ENCODE data around the gene TK2. TPM values are rescaled to one million over a fixed set of nuclear protein-coding genes. Genes with fewer than 3 reads are reported as not detected.
"Not testable (repeated sequence)": the region's sequence is repeated elsewhere in the genome, so short reads cannot be mapped to it uniquely, and the experiment has no call there.

TK2 gene
- polyA plus RNA-seq, 2 of the 4 experiments (the other 2 are of a cell fraction), result 13.9 to 29.5 TPM

GRCh38 chr16:66468321-66468965 is 81.5 kb downstream of the TK2 start:
- CTCF ChIA-PET, result interaction anchor here (0.6 to 2.4 kb wide), 14 partner anchors 8 to 137 kb away, joined by 3 to 11 read pairs (median 4); no protein-coding TSS in a partner anchor
- ATAC-seq (no peak), FAIRE-seq (no peak), DNase-seq (ENCODE audit: low read depth in 1 of 2, low spot score in 1 of 2) (no peak)
- Histone ChIP-seq H3K4me3 (no peak overlapping the region), H3K9me3 (no peaks in the 10 kb centered on the region), H3K4me2 (no peak overlapping the region), H3K4me1 (no peaks in the 10 kb centered on the region), H3K27ac (no peak overlapping the region)
- 55% methylated on average over 9 of the region's 11 CpGs for WGBS (ENCODE audit: missing lambda C conversion rate)
- POLR2A ChIA-PET, result no interaction called here
- no peak for TF ChIP-seq REST (IDR thresholded peaks at IDR 0.05)
- no peak for TF ChIP-seq ZFP36 (IDR thresholded peaks at IDR 0.05; ENCODE audit: borderline replicate concordance, partially characterized antibody)

GRCh38 chr16:66467611-66468010 is 82.3 kb downstream of the TK2 start:
- no peak overlapping the region for H3K4me2 ChIP-seq
- H3K4me3 ChIP-seq, result no peak overlapping the region
- H3K4me1 ChIP-seq, result no peaks in the 10 kb centered on the region
- POLR2A ChIA-PET, result no interaction called here
- WGBS (ENCODE audit: missing lambda C conversion rate), result 89% methylated on average over 4 of the region's 5 CpGs
- FAIRE-seq, result no peak
- H3K9me3 ChIP-seq, result no peaks in the 10 kb centered on the region
- no peak overlapping the region for H3K27ac ChIP-seq
- ATAC-seq, result no peak
- TF ChIP-seq POLR2A (IDR thresholded peaks at IDR 0.05; ENCODE audit: low read length), result no peak
- TF ChIP-seq NPAS2 (CRISPR knock-in tag; IDR thresholded peaks at IDR 0.05; ENCODE audit: borderline replicate concordance), result no peak
- no peak for TF ChIP-seq HES2 (IDR thresholded peaks at IDR 0.05)
- TF ChIP-seq FOXS1 (CRISPR knock-in tag; IDR thresholded peaks at IDR 0.05), result no peak
- TF ChIP-seq RARB (CRISPR knock-in tag; IDR thresholded peaks at IDR 0.05), result no peak
- no peak for TF ChIP-seq KDM1A (IDR thresholded peaks at IDR 0.05; ENCODE audit: low read depth)
- TF ChIP-seq SMC3 (IDR thresholded peaks at IDR 0.05), result no peak
- TF ChIP-seq HOXB13 (CRISPR knock-in tag; IDR thresholded peaks at IDR 0.05; ENCODE audit: low read depth), result no peak
- TF ChIP-seq BCL3 (IDR thresholded peaks at IDR 0.05), result no peak
- TF ChIP-seq ATOH8 (CRISPR knock-in tag; IDR thresholded peaks at IDR 0.05; ENCODE audit: low read depth), result no peak
- TF ChIP-seq GATA3 (IDR thresholded peaks at IDR 0.05; ENCODE audit: borderline replicate concordance), result no peak
- no peak for TF ChIP-seq HDAC2 (IDR thresholded peaks at IDR 0.05)
- no peak for TF ChIP-seq TP53 (CRISPR knock-in tag; IDR thresholded peaks at IDR 0.05)
- no peak for TF ChIP-seq MYC (IDR thresholded peaks at IDR 0.05; ENCODE audit: borderline replicate concordance, low read length)
- TF ChIP-seq HOXA7 (CRISPR knock-in tag; IDR thresholded peaks at IDR 0.05), result no peak
- TF ChIP-seq CHD4 (IDR thresholded peaks at IDR 0.05; ENCODE audit: borderline replicate concordance), result no peak
- CTCF ChIA-PET, result interaction anchor here (0.9 to 2.4 kb wide), 6 partner anchors 9 to 61 kb away, joined by 3 to 11 read pairs (median 4); no protein-coding TSS in a partner anchor
- no peak for DNase-seq (ENCODE audit: low read depth in 1 of 2, low spot score in 1 of 2)

GRCh38 chr16:66466636-66467035 is 83.3 kb downstream of the TK2 start:
- H3K4me1 ChIP-seq; H3K4me3 ChIP-seq; FAIRE-seq; DNase-seq (ENCODE audit: low read depth in 1 of 2, low spot score in 1 of 2); ATAC-seq; H3K9me3 ChIP-seq; H3K27ac ChIP-seq; H3K4me2 ChIP-seq: not testable (repeated sequence)
- POLR2A ChIA-PET, result interaction anchor here (0.6 kb wide), 1 partner anchor 1596 kb away, joined by 3 read pairs; no protein-coding TSS in a partner anchor
- WGBS (ENCODE audit: missing lambda C conversion rate), result 84% methylated on average over 6 of the region's 6 CpGs
- CTCF ChIA-PET, result interaction anchor here (1.4 kb wide), 1 partner anchor 11 kb away, joined by 4 read pairs; no protein-coding TSS in a partner anchor

- not testable (repeated sequence) for ATAC-seq
- whole genome bisulfite sequencing (ENCODE audit: missing lambda C conversion rate), result 80% methylated on average over 6 of the region's 6 CpGs
- POLR2A ChIA-PET, result interaction anchor here (0.6 kb wide), 1 partner anchor 1596 kb away, joined by 3 read pairs; no protein-coding TSS in a partner anchor
Measured at GRCh38 chr16:66465946-66466345, 84.0 kb downstream of the TK2 start.

More at GRCh38 chr16:66465946-66466345, 84.0 kb downstream of the TK2 start:
- H3K4me3 ChIP-seq; H3K4me2 ChIP-seq; DNase-seq (ENCODE audit: low read depth in 1 of 2, low spot score in 1 of 2); H3K9me3 ChIP-seq; H3K27ac ChIP-seq; FAIRE-seq; H3K4me1 ChIP-seq: not testable (repeated sequence)
- CTCF ChIA-PET, result interaction anchor here (1.4 kb wide), 1 partner anchor 10 kb away, joined by 4 read pairs; no protein-coding TSS in a partner anchor
